MM.1S (cell line): ENCODE data around the gene MEPE.

Source experiments
- DNase-seq: peaks from one replicate; pipeline ENCODE4 v3.0.0-alpha.2; 2015
- H2AFZ ChIP-seq: fragments of 300-600 bp; sonication (generic); 2 replicates; pipeline ENCODE4 v1.6.0; 2016; ENCODE audit warnings: antibody characterized with exemption, low read length
- H3F3A ChIP-seq: fragments of 300-600 bp; sonication (generic); 2 replicates; pipeline ENCODE4 v1.6.1; 2016; ENCODE audit warnings: mild to moderate bottlenecking, antibody characterized with exemption, low read length, moderate library complexity, mixed read lengths; ENCODE audit not compliant: insufficient read depth
- H3K27ac ChIP-seq: fragments of 300-600 bp; sonication (generic); 2 replicates; pipeline ENCODE4 v1.5.1; 2016; ENCODE audit warnings: mild to moderate bottlenecking, low read length
- H3K27me3 ChIP-seq: fragments of 300-600 bp; sonication (generic); replicated peaks from 2 replicates; pipeline ENCODE4 v1.6.0; 2016; ENCODE audit warnings: low read length; ENCODE audit not compliant: insufficient read depth
- H3K36me3 ChIP-seq: fragments of 300-600 bp; sonication (generic); replicated peaks from 2 replicates; pipeline ENCODE4 v1.6.1; 2016; ENCODE audit warnings: mild to moderate bottlenecking, low read length, mixed read lengths; ENCODE audit not compliant: insufficient read depth
- H3K4me1 ChIP-seq: fragments of 300-600 bp; sonication (generic); 2 replicates; pipeline ENCODE4 v1.6.1; 2016; ENCODE audit warnings: low read length, mixed read lengths
- H3K4me2 ChIP-seq: fragments of 300-600 bp; sonication (generic); 2 replicates; pipeline ENCODE4 v1.6.0; 2016; ENCODE audit warnings: low read depth, low read length
- H3K4me3 ChIP-seq: fragments of 300-600 bp; sonication (generic); 2 replicates; pipeline ENCODE4 v1.5.1; 2016; ENCODE audit warnings: low read length, mixed read lengths
- H3K79me2 ChIP-seq: fragments of 300-600 bp; sonication (generic); 2 replicates; pipeline ENCODE4 v1.6.1; 2016; ENCODE audit warnings: mixed run types, low read length, mixed read lengths
- H3K9ac ChIP-seq: fragments of 300-600 bp; sonication (generic); 2 replicates; pipeline ENCODE4 v1.6.1; 2016; ENCODE audit warnings: low read length, mixed read lengths
- H3K9me2 ChIP-seq: fragments of 300-600 bp; sonication (generic); replicated peaks from 2 replicates; pipeline ENCODE4 v1.6.1; 2016; ENCODE audit warnings: mild to moderate bottlenecking, low read length, mixed read lengths; ENCODE audit not compliant: insufficient read depth
- H3K9me3 ChIP-seq: fragments of 300-600 bp; sonication (generic); replicated peaks from 2 replicates; pipeline ENCODE4 v1.6.1; 2016; ENCODE audit warnings: mild to moderate bottlenecking, low read length, mixed read lengths; ENCODE audit not compliant: insufficient read depth
- H4K20me1 ChIP-seq: fragments of 300-600 bp; sonication (generic); 2 replicates; pipeline ENCODE4 v1.6.1; 2016; ENCODE audit warnings: mild to moderate bottlenecking, low read length, moderate library complexity, mixed read lengths; ENCODE audit not compliant: insufficient read depth
- EZH2 ChIP-seq: fragments of 300-600 bp; sonication (generic); optimal IDR thresholded peaks from 2 replicates; pipeline ENCODE3; 2017; ENCODE audit warnings: low read depth, mild to moderate bottlenecking, antibody characterized with exemption, low read length, mixed read lengths
- EZH2phosphoT487 ChIP-seq: fragments of 300-600 bp; sonication (generic); IDR thresholded peaks from 2 replicates; pipeline ENCODE4 v1.6.1; 2018; ENCODE audit warnings: antibody characterized with exemption, low read length
- TF ChIP-seq, protein P1 (sequence below): fragments of 300-600 bp; sonication (generic); IDR thresholded peaks from 2 replicates; pipeline ENCODE4 v1.5.1; 2016; ENCODE audit warnings: antibody characterized with exemption, low read length, mixed read lengths

The MEPE gene

DNA sequence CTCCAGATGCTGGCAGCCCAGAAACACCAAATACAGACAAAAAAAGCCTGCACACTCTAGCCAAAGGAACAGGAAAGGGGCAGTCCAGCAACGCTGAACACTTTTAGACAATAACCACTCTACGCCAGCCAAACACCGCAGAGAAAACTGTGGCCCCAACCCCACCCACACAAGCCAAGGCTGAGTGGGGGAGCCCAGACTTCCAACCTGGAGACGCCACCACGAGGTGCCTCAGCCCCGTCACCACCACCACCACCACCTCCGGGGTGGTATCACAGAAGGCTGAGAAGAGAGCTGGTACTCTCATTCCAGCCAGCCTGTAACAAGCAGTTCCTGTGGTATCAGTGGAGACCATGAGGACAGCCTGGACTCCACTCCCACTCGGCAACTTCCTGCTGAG is 22.8 kb downstream of the MEPE start:
- Histone ChIP-seq H3K36me3 (no peaks in the 10 kb centered on the region), H3K9me2 (no peaks in the 10 kb centered on the region), H3K4me3 (no peak overlapping the region), H4K20me1 (no peaks in the 10 kb centered on the region), H3K9me3 (no peaks in the 10 kb centered on the region), H3K79me2 (no peaks in the 10 kb centered on the region), H3K27ac (no peak overlapping the region), H3K4me2 (no peak overlapping the region), H3K4me1 (no peaks in the 10 kb centered on the region), H3F3A (no peaks in the 10 kb centered on the region), H3K27me3 (no peaks in the 10 kb centered on the region), H3K9ac (no peak overlapping the region), H2AFZ (no peak overlapping the region)
- no peak for TF ChIP-seq EZH2phosphoT487
- TF ChIP-seq, protein P1, sequence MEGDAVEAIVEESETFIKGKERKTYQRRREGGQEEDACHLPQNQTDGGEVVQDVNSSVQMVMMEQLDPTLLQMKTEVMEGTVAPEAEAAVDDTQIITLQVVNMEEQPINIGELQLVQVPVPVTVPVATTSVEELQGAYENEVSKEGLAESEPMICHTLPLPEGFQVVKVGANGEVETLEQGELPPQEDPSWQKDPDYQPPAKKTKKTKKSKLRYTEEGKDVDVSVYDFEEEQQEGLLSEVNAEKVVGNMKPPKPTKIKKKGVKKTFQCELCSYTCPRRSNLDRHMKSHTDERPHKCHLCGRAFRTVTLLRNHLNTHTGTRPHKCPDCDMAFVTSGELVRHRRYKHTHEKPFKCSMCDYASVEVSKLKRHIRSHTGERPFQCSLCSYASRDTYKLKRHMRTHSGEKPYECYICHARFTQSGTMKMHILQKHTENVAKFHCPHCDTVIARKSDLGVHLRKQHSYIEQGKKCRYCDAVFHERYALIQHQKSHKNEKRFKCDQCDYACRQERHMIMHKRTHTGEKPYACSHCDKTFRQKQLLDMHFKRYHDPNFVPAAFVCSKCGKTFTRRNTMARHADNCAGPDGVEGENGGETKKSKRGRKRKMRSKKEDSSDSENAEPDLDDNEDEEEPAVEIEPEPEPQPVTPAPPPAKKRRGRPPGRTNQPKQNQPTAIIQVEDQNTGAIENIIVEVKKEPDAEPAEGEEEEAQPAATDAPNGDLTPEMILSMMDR, result no peak
- TF ChIP-seq EZH2, result no peak
- no peak for DNase-seq

DNA sequence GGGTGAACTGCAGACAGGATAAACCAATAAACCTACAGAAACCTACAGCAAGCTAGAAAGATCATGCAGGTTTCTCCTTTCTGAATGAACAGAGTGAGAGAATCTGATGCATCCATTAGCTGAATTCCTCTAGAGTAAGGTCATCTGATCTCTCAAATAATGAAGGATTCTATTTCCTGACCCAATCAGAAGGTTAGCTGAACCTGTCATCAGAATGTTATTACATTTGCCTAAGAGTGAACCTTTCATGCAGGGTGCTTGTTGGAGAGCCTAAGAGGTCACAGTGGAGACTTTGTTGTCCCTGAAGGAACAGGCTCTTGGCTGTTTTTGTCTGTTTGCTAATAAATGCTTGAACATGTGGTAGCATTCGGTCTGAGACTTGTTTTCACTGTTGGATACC is 24.0 kb downstream of the MEPE start:
- no peak overlapping the region for H2AFZ ChIP-seq
- H3K27ac ChIP-seq, result no peak overlapping the region
- H3F3A ChIP-seq, result no peaks in the 10 kb centered on the region
- H3K9me2 ChIP-seq, result no peaks in the 10 kb centered on the region
- H3K4me3 ChIP-seq, result no peak overlapping the region
- no peaks in the 10 kb centered on the region for H3K27me3 ChIP-seq
- no peak for DNase-seq
- no peak overlapping the region for H3K4me2 ChIP-seq
- no peaks in the 10 kb centered on the region for H3K79me2 ChIP-seq
- H3K4me1 ChIP-seq, result no peaks in the 10 kb centered on the region
- no peaks in the 10 kb centered on the region for H3K36me3 ChIP-seq
- H4K20me1 ChIP-seq, result no peaks in the 10 kb centered on the region
- H3K9ac ChIP-seq, result no peak overlapping the region
- no peaks in the 10 kb centered on the region for H3K9me3 ChIP-seq
- TF ChIP-seq EZH2 (no peak), EZH2phosphoT487 (no peak)
- TF ChIP-seq, protein P1, result no peak

DNA sequence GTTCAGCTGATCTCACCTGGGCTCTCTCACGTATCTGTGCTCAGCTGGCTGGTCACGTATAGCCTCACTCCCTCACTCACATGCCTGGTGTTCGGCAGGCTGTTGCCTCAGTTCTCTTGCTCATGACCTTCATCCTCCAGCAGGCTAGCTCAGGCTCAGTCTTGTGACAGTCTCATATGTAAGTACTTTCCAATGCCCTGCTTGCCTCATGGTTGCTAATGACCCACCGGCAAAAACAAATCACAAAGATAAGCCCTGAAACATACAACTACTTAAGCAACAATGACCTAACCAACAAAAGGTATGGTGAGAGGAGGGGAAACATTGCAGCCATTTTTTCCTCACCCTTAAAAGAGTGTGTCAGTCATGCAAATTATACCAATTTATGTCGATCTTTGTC is 25.0 kb downstream of the MEPE start:
- Histone ChIP-seq H3K79me2 (no peaks in the 10 kb centered on the region), H3K4me1 (no peaks in the 10 kb centered on the region), H2AFZ (no peak overlapping the region), H3K4me3 (no peak overlapping the region), H3K9me3 (no peaks in the 10 kb centered on the region), H3K9ac (no peak overlapping the region), H3K27ac (no peak overlapping the region), H4K20me1 (no peaks in the 10 kb centered on the region), H3K9me2 (no peaks in the 10 kb centered on the region), H3K36me3 (no peaks in the 10 kb centered on the region), H3F3A (no peaks in the 10 kb centered on the region), H3K4me2 (no peak overlapping the region), H3K27me3 (no peaks in the 10 kb centered on the region)
- no peak for DNase-seq
- TF ChIP-seq, protein P1, result no peak
- TF ChIP-seq EZH2phosphoT487, result no peak
- TF ChIP-seq EZH2, result no peak

DNA sequence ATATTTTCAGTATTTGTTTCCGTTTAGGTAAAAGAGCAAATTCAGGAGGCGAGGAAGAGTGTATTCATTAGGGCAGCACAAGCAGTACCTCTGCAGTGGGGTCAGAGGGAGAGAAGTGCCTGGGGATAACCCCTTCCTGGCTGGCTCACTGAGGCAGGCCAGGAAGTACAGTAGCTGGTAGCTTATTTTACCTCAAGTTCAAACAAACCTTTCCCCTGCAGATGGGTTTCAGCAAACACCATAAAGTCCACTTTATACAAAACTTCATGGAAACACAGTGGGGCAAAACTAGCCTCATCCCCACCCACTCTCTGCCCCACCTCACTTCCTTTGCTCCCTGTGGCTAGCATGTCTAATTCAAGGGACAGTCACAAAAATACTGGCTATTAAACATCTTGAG is 29.5 kb downstream of the MEPE start:
- Histone ChIP-seq H3K4me3 (no peak overlapping the region), H3K27me3 (no peaks in the 10 kb centered on the region), H3K9ac (no peak overlapping the region), H3F3A (no peaks in the 10 kb centered on the region), H2AFZ (no peak overlapping the region), H3K36me3 (no peaks in the 10 kb centered on the region), H3K9me2 (no peaks in the 10 kb centered on the region), H3K9me3 (no peaks in the 10 kb centered on the region), H3K27ac (no peak overlapping the region), H3K4me2 (no peak overlapping the region), H3K79me2 (no peaks in the 10 kb centered on the region), H3K4me1 (no peaks in the 10 kb centered on the region), H4K20me1 (no peaks in the 10 kb centered on the region)
- TF ChIP-seq EZH2 (no peak), EZH2phosphoT487 (no peak)
- TF ChIP-seq, protein P1, result no peak
- no peak for DNase-seq
